Measurements from ENCODE around the gene TIMP3.
"Not testable (repeated sequence)": the region's sequence is repeated elsewhere in the genome, so short reads cannot be mapped to it uniquely, and the experiment has no call there.

TIMP3 gene

DNA sequence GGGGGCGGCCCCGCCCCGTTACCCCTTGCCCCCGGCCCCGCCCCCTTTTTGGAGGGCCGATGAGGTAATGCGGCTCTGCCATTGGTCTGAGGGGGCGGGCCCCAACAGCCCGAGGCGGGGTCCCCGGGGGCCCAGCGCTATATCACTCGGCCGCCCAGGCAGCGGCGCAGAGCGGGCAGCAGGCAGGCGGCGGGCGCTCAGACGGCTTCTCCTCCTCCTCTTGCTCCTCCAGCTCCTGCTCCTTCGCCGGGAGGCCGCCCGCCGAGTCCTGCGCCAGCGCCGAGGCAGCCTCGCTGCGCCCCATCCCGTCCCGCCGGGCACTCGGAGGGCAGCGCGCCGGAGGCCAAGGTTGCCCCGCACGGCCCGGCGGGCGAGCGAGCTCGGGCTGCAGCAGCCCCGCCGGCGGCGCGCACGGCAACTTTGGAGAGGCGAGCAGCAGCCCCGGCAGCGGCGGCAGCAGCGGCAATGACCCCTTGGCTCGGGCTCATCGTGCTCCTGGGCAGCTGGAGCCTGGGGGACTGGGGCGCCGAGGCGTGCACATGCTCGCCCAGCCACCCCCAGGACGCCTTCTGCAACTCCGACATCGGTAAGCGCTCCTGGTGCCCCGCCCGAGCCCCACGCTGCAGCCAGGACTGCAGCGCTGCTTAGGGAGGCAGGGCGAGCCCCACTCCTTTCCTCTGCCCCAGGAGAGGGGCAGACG is at the start of gene TIMP3:
TIMP3 (plus strand) TSS at position 169 of the 700 bp plus-strand sequence; CDS start at position 466, 297 bp downstream.
- peak; percentile 82 for DNase-seq (ENCODE audit: low read depth)

DNA sequence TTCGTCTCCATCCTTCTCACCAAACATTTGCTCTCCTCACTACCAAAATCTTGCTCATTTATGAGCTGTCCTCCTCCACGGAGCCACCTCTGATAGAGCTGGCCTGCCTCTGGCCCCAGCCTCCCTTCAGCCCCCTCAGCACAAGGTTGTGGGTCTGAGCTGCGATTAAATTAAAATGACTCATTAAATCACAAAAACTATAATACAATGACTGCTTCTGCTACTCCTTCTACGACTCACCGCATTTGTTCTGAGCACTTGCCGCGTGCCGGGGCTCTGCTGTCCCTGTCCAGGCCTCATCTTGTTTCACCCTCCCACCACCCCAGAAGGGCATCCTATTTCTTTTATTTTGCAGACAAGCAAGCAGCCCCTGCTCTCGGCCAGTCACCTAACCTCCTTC is 49.2 kb upstream of the TIMP3 start:
- DNase-seq (ENCODE audit: low read depth) = no peak

DNA sequence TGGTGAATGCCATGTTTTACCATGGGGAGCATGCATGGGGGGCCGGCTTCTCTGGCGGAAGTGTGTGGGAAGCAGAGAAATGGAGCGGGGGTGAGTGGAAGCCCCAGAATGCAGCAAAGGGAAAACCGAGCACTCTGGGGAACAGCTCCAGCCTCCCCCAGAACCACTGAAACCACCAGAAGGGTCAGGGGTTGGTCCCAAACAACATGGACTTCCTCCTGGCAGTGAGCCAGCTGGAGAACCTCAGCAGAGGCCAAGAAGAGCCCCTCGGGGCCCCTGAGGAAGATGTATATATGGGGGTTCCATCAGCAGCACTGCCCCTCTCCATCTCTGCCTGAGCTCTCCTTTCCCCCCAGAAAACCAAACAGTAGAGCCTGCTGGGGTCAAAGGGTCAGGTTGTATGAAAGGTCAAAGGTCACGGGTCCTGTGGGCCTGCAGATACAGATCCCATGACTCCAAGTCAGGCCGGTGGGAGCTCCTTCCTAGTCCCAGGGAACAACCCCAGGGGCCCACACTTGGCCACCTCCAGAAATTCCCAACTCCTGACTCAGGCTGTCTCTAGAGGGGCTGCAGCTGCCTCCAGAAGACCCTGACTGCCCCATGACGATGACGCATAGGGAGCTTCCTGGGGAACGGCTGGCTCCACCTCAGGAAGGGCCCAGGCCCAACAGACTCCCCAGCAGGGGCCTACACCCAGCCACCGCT is 48.5 kb upstream of the TIMP3 start:
- no peak for DNase-seq (ENCODE audit: low read depth)

DNA sequence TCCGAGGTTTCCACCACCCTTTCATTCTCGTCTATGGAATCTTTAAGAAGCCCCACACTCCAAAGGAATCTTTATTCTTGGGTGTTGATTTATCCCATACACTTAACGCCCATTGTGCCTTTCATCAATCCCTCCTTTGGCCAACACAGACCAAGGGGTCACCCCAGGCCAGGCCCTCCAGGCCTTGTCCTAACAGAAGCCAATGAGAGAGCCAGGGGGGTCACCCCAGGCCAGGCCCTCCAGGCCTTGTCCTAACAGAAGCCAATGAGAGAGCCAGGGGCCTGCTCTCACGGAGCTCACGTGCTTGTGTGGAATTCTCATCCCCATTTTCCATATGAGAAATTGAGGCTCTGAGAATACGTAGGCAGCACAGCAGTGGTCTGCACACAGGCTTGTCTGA is 47.9 kb upstream of the TIMP3 start:
- DNase-seq (ENCODE audit: low read depth) = no peak

DNA sequence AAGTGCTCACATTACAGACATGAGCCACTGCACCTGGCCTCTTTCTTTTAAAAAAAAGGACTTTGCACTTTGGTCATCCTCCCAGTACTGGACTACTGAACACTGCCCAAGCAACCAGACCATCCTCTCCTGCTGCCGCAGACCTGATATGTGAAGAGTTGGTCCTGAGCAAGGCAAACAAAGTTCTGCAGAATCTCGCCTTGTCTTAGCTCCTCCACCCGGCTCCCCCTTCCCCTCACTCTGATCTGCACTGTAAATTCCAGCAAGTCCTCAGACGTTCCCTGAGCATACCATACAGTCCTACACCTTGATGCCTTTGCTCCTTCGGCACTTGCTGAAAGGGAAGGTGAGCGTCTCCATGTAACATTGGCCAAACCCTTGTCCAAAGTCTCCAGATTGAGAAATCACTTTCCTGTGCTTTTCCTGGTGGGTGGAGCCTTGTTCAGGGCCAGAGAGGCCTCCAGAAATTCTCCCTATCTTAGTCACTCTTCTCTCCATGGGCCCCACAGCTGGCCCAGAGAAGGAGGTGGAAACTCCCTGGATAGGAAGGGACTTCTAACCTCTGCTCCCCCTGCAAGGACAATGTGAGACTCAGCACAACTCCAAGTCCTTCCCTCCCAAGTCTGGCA is 47.0 kb upstream of the TIMP3 start:
- DNase-seq (ENCODE audit: low read depth) = no peak

DNA sequence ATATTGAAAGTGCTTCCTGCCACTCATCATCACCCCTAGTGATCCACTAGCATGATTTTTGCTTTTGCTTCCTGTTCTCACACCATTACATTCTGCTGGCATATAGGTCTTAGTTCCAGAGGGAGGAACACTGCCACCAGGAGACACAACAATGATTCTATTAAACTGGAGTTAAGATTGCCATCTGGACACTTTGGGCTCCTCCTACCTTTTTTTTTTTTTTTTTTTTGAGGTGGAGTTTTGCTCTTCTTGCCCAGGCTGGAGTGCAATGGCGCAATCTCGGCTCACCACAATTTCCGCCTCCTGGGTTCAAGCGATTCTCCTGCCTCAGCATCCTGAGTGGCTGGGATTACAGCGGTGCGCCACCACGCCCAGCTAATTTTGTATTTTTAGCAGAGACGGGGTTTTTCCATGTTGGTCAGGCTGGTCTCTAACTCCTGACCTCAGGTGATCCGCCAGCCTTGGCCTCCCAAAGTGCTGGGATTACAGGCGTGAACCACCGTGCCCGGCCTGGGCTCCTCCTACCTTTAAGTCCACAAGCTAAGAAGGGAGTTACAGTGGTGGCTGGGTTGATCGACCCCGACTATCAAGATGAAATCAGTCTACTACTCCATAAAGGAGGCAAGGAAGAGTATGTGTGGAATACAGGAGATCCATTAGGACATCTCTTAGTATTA is 44.3 kb upstream of the TIMP3 start:
- not testable (repeated sequence) for DNase-seq (ENCODE audit: low read depth)

DNA sequence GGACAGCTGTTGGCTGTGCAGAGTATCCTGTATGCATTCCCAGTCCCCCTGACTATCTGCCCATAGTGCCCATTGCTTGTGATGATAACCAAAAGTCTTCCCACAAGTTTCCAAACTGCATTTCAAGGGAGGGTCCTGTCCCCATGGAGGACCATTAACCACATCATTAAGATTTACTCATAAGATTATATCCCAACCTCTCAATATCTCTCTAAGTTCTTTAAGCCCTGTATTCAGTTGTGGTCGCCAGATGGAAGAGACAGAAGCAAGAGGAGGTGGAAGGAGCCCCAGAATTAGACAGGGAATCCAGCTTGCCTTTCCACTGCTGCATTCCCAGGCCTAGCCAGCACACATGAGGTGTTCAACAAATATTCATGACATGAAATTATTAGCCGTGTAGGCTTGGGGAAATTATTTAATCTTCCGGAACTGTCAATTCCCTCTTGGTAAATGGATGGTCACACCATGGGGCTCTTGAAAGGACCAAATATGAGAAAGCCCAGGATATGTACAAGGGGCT is 42.6 kb upstream of the TIMP3 start:
- DNase-seq (ENCODE audit: low read depth) = no peak

DNA sequence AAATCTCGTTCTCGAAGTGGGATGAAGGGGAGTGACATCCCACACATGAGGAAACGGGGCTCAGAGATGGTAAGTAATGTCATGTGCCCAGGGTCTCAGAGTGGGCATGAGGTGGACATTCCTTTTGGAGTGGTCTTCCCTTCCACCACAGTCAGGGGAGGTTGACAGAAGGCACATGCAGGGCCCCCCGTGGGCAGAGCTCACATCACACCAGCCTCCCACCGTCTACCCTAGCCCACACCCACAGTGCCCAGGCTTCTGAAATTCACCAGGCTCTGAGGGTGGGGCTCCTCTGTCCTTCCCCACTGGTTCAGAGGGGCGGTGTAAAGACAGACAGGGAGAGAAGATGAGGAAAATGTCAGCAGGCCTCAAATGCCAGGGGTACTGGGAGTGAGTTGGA is 41.1 kb upstream of the TIMP3 start:
- no peak for DNase-seq (ENCODE audit: low read depth)

DNA sequence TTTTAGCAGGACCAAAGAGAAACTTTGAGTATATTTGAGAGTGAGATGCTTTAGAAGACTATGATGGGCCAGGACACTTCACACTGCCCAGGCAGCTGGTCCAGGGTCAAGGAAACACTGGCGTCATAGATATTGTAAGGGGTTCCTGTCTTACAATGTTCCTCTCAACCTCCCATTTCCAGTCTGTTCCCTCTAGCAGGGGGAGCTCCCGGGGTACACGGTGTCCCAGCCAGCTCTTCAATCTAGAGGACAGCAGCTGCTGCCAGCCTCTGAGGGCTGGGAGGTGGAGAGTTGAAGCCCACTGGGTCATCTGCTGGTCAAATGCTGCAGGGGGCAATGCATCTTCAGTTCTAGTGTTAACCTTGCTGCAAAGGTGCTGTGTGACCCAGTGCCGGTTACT is 40.7 kb upstream of the TIMP3 start:
- no peak for DNase-seq (ENCODE audit: low read depth)

DNA sequence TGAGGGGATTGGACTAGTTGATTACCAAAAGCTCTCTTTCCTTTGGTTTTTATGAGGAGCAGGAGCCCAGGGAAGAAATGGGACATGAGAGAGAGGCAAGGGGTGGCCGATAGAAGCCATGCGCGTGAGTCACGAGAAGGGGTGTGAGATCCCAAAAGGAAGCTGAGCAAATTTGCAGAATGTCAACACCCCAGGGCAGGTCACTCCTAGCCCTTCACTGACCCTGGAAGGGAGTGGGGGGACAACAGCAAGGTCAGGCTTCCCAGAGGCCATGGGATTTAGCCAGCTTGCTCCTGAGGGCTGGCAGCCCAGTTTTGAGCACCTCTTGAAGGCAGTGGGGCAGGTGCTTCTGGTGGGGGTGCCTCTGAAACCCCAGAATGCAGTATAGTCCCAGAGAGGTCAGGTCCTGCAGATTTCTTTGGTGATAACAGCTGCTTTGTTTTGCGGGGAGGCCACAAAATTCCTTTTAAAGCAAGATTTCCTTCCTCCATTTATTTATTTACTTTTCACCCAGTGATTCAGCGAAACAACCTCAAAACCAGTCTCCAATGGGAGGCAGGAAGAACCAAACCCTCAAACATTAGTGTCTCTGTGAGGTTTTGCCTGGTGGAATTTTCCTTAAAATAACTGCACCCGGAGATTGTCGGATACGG is 40.1 kb upstream of the TIMP3 start:
- peak; percentile 43 for DNase-seq (ENCODE audit: low read depth)

DNA sequence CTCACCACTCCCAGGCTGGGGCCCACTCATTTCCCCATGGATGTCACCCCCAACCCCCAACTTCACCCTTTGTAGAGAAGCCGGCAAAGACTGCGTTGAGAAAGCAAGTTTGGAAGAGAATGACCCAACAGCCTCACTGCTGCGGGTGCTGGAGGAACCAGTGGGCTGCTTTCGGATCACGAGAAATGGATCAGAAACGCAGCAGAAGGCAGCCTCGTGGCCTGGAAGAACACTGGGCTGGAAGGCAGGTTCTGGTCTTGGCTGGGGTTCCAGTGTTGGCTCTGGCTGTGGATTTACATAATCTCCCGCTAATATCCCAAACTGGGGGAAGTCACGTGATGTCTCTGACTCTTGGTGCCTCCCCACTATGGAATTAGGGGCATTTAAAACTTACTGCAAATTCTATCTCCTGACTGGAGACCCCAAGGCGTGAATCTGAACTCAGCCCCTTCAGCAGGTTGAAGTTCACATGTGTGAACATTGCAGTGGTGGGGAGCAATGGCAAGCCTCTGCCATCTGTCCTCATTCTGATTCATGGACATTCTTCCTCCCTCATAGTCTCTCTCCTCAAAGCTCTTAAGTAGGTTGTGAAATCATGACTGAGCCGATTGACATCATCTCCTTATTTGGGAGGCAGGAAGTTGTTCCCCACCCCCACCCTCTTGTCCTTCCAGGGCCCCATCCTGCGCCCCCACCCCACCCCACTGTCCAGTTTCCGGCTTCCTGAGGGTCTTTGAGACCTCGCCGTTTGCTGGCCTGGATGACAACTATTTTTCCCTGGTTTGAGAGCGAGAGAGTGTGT is 37.0 kb upstream of the TIMP3 start:
- peak; percentile 77 for DNase-seq (ENCODE audit: low read depth)

DNA sequence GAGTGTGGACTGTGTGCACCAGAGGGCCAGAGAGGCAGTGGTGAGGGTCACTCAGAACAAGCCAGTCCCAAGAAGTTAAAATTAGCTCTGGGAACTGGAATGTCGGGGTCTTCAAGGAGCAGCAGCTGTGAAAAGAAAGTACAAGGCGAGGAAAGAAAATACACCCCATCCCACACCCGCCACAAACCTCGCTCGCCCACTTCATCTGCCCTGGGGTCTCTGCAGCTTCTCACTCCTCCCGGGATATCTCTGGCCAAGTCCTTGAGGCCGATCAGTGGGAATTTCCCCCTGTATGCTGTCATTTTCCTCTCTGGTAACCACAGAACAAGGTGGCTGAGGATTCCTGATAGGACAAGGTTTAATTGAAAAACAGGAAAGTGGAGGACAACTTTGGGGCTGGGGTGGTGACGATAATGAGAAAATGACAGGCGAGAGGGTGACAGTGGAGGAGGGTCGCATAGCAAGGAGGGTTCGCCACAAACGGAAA is 36.3 kb upstream of the TIMP3 start:
- DNase-seq (ENCODE audit: low read depth) = no peak

DNA sequence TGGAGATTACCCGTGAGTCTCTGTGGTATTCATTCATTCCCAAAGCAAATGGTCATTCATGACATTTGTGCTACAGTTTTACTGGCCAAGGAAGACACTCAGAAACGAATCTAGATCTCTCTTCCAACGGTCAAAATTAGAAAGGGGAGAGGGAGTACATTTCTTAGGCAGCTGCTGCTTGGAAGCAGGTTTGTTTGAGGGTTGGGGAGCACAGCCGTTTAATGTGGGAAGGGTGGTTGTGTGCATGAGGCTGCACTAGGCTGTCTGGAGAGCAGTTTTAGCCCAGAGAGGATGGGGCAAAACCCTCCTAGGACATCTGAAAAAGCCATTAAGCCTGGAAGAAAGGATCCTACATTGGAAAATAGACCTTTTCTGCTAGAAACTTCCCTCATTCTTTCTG is 29.7 kb upstream of the TIMP3 start:
- DNase-seq (ENCODE audit: low read depth) = no peak

DNA sequence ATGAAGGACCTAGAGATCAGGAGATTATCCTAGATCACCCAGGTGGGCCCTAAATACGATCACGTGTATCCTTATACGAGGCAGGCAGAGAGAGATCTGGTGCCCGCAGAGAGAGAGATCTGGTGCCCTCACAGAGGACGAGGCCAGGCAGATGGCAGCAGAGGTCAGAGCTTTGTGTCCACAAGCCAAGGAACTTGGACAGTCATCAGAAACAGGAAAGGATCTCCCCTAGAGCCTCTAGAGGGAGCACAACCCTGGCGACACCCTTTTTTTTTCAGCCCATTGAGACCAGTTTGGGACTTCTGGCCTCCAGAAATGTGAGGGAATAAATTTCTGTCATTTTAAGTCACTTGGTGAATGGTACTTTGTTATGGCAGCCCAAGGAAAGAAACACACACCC is 25.5 kb upstream of the TIMP3 start:
- no peak for DNase-seq (ENCODE audit: low read depth)

DNA sequence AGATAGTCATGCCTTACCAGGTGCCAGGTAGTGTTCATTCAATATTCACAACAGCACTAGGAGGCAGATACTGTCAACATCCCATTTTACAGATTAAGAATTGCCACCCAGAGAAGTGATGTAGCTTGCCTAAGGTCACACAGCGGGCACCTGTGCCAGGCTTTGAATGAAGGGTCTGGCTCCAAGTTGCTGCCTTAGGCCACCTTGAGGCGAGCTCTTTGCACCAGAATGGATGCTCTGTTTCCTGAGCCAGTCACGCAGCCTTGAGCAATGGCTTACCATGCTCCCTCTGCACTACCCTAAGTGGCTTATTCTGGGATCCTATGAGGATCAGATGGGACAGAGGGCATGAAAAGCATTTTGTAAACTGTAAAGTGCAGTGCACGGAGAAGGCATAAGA is 25.1 kb upstream of the TIMP3 start:
- no peak for DNase-seq (ENCODE audit: low read depth)

DNA sequence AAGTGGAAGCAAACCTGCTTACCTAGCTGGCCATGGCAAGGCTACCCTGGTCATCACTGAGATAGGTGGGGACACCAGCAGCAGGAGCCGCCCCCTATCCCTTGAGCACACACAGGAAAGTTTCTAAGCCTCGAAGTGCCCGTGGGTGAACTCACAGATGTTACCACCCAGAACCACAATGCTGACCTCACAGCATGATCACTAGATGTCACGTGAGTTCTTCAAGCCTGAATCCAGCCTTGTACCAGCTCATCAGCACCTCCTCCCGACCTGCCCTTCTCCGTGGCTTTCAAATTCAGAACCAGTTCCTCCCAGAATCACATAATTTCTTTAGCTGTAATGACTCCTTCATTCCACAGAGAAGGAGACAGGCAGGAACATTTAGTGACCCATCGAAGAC is 24.7 kb upstream of the TIMP3 start:
- no peak for DNase-seq (ENCODE audit: low read depth)

DNA sequence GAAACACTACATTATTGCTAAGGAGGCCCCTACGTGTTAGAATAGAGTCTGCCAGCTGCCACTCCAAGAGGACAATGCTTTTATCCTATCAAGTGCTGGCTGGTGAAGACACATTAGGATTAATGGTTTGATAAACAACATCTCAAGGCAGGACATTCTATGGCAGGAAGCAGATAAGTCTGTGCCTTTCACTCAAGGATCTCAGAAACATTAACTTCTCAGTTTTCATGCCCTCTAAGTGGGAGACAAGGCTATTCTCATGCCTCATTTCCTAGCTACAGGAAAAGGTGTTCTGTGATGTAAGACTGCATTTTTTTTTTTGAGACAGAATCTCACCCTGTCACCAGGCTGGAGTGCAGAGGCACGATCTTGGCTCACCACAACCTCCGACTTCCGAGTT is 23.5 kb upstream of the TIMP3 start:
- DNase-seq (ENCODE audit: low read depth) = no peak

DNA sequence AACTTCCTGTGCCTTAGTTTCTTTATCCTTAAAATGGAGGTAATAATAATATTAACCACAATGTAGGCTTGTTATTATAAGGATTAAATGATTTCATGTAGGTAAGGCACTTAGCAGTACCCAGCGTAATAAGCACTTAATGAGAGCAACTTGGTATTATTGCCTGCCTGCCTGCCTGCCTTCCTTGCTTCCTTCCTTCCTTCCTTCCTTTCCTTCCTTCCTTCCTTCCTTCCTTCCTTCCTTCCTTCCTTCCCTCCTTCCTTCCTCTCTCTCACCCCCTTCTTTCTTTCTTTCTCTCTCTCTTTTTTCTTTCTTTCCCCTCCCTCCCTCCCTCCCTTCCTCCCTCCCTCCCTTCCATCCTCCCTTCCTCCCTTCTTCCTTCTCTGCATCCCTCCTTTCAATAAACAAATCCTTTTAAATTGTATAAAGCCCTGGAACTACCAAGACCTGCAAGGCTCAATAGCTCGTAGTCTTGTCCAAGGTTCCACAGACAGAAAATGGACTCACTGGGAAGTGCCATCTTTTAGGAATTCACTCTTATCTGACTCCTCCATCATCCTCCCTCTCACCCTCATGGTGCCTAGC is 20.7 kb upstream of the TIMP3 start:
- DNase-seq (ENCODE audit: low read depth) = no peak

DNA sequence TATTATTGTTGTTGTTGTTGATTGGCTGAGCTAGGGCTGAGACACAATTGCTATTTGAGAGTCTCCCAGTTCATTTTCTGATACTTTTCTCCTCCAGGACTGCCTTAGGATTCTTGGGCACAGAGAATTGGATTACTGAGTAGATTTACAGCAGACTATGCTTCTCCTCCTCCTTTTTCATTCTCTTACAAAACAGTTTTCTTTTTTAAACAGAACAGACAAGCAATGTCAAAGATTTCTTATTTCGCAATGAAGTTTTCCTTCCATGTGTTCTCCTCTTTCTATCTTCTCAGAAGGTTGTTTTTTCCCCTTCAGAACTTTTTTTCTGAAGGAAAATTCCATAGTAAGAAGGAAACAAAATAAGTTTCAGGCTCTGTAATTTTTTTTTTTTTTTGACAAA is 19.8 kb upstream of the TIMP3 start:
- DNase-seq (ENCODE audit: low read depth) = no peak

DNA sequence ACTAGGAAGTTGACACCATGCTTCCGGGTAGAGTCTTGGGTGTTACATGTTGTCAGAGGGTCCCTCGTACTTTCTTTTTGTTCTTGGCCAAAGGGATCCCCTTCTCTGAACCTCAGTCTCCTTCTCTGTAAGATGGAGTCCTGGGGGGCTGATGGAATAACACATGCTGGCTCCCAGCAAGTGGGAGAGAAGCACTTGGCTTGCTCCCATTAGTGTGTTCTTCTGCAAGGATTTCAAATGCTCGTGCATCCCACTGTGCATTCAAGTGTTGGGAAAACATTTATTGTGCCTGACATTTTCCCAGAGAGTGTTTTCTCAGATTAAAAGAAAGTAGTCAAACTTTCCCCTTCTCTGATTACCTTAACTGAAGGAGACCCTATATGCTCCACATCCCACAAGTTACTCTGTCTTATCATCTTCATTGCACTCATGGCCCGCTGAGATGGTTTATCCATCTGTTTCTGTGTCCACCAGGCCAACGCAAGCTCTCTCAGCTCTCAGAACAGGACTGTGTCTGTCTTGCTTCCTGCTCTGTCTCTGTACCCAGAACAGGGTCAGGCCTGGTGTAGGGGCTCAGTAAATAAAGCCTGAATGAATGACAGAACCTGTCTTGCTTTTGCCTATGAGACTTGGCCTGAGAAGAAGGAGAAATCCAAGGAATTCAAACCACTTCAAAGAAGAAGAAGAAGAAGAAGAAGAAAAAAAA is 16.0 kb upstream of the TIMP3 start:
- no peak for DNase-seq (ENCODE audit: low read depth)
